ENCODE data around the gene GSTT4.
"Not testable (repeated sequence)": the region's sequence is repeated elsewhere in the genome, so short reads cannot be mapped to it uniquely, and the experiment has no call there.

The GSTT4 gene

GRCh38 chr22:23986089-23986488, 19.2 kb downstream of the GSTT4 start:
- not testable (repeated sequence) for DNase-seq

GRCh38 chr22:23984430-23984829, 20.8 kb downstream of the GSTT4 start:
- DNase-seq = peak; percentile 8

- not testable (repeated sequence) for DNase-seq
These were observed 24.7 kb downstream of the GSTT4 start for GRCh38 chr22:23980567-23980966.

GRCh38 chr22:23979557-23980240, 25.6 kb downstream of the GSTT4 start, which contains the start of gene GSTT2:
GSTT2 (plus strand) TSS chr22:23980134.
- DNase-seq = not testable (repeated sequence)

- not testable (repeated sequence) for DNase-seq
These were observed 27.9 kb downstream of the GSTT4 start for GRCh38 chr22:23977304-23977703.

- DNase-seq = not testable (repeated sequence)
These were observed 30.4 kb downstream of the GSTT4 start for GRCh38 chr22:23974836-23975352.

GRCh38 chr22:23974345-23974744, 30.9 kb downstream of the GSTT4 start, which contains the start of gene DDT:
DDT (minus strand) TSS chr22:23974441; CDS start chr22:23974414, 27 bp downstream.
- not testable (repeated sequence) for DNase-seq

- DNase-seq = not testable (repeated sequence)
These were observed 33.3 kb downstream of the GSTT4 start for GRCh38 chr22:23971927-23972326.

- no peak for DNase-seq
These were observed 34.3 kb downstream of the GSTT4 start for GRCh38 chr22:23970816-23971486.

GRCh38 chr22:23970201-23970641, 35.0 kb downstream of the GSTT4 start:
- no peak for DNase-seq

GRCh38 chr22:23969071-23969470, 36.2 kb downstream of the GSTT4 start:
- no peak for DNase-seq

- not testable (repeated sequence) for DNase-seq
These were observed 38.7 kb downstream of the GSTT4 start, which contains the start of gene DDTL for GRCh38 chr22:23966568-23966967. DDTL (plus strand) TSS chr22:23966888; CDS start chr22:23966915, 27 bp downstream.

GRCh38 chr22:23966094-23966493, 39.2 kb downstream of the GSTT4 start:
- DNase-seq = not testable (repeated sequence)

- DNase-seq = not testable (repeated sequence)
These were observed 44.0 kb downstream of the GSTT4 start, which contains the start of gene GSTT2B for GRCh38 chr22:23961084-23961771. GSTT2B (minus strand) TSS chr22:23961195; CDS start chr22:23961131, 64 bp downstream.

- peak; percentile 78 for DNase-seq
These were observed 48.9 kb downstream of the GSTT4 start for GRCh38 chr22:23956301-23956900.

GRCh38 chr22:23955886-23956285, 49.4 kb downstream of the GSTT4 start:
- not testable (repeated sequence) for DNase-seq

GRCh38 chr22:23954991-23955305, 50.3 kb downstream of the GSTT4 start:
- not testable (repeated sequence) for DNase-seq

- not testable (repeated sequence) for DNase-seq
These were observed 50.9 kb downstream of the GSTT4 start for GRCh38 chr22:23954193-23954990.

- not testable (repeated sequence) for DNase-seq
These were observed 51.8 kb downstream of the GSTT4 start for GRCh38 chr22:23953485-23953884.

- not testable (repeated sequence) for DNase-seq
These were observed 52.4 kb downstream of the GSTT4 start for GRCh38 chr22:23952794-23953405.

- DNase-seq = not testable (repeated sequence)
These were observed 53.9 kb downstream of the GSTT4 start for GRCh38 chr22:23951383-23951782.

Measured in stimulated activated CD4-positive, alpha-beta T cell treated with anti-CD3 and anti-CD28 coated beads, Interleukin-12 subunit alpha, Interleukin-12 subunit beta, amount 100 ng/mL, for 4 hours (primary cell).